GM21786 (cell line): ENCODE results near the gene SLC66A2.
"Not testable (repeated sequence)": the region's sequence is repeated elsewhere in the genome, so short reads cannot be mapped to it uniquely, and the experiment has no call there.

Source experiments
- ATAC-seq: cut with Tn5 transposase; IDR thresholded peaks from one replicate; pipeline ENCODE4 v1.9.1; 2021; ENCODE audit not compliant: unreplicated experiment

SLC66A2 gene

DNA sequence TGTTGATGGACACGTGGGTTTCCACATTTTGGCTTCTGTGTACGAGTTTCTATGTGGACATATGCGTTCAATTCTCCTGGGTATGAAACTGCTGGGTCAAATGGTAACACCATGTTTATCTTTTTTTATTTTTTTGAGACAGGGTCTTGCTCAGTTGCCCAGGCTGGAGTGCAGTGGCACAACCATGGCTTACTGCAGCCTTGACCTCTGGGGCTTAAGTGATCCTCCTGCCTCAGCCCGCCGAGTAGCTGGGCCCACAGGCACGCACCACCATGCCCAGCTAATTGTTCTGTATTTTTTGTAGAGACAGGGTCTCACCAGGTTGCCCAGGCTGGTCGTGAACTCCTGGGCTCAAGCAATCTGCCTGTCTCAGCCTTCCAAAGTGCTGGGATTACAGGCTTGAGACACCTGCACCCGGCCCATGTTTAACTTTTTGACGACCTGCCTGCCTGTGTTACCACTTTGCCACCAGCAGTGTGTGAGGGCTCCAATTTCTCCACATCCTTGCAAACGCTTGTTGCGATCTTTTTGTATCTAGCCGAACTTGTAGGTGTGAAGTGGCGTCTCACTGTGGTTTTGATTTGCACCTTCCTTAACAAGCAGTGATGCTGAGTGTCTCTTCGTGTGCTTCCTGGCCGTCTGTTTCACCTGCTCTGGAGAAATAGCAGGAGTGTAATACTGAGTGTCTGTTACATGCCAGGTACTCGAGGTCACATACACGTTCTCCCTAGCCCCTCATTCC lies 19.9 kb upstream of the SLC66A2 start:
- ATAC-seq: no peak

DNA sequence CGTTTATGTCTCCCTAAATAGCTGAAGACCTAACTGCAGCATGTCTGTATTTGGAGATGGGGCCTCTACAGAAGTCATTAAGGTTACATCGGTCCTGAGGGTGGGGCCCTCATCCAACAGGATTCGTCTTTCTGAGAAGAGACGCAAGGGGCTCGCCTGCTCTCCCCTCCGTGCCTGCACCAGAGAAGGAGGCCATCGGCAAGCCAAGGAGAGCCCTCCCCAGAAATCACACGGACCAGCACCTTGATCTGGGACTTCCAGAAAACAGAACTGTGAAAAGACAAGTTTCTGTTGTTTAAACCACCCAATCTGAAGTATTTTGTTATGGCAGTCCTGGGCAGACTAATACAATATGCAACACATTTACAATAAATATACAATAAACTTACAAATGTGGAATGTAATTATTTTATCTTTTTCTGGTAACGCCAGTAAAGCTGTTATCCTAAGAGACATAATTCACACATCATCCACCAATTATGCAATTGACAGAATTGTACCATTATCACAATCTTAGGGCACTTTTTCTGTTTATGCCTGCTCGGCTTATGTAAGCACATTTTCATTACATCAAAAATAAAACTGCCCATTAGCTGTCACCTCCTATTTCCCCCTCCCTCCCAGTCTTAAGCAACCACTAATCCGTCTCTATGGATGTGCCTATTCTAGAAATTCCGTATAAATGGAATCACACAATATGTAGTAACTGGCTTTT lies 19.1 kb upstream of the SLC66A2 start:
- no peak for ATAC-seq

DNA sequence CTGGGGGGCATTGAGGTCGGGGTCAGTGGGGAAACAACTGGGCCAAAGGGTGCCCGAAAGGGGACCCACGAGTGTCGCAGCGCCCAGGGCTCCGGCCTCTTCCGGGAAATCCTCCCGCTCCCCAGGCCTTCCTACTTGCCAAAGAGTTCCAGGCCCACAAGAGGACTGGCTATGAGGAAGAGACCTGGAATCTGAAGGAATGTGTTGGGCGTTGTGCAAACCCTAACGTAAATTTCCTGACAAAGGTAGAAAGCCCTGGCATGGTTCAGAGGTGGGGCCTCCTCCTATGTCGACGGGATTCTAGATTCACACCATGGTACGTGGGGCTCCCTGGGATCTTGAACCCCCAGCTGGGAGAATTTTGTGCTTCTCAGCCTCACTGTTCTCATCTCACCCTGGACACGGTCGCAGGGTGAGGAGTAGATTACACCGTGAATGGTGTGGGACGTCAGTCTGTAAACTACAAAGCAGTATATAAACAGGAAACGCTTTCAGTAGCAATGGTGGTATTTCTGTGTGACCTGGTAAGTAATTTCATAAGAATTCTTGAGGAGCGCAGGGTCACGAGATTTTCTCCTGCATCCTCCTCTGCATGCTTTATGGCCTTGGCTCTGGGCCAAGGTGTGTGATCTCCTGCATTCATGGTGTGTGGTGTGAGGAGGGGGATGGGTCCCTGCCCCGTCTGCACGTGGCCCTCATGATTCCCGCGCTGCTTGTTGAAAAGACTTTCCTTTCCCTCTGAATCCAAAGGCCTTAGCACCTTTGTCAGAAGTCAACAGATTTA lies 13.9 kb upstream of the SLC66A2 start:
- peak; percentile 36 for ATAC-seq

DNA sequence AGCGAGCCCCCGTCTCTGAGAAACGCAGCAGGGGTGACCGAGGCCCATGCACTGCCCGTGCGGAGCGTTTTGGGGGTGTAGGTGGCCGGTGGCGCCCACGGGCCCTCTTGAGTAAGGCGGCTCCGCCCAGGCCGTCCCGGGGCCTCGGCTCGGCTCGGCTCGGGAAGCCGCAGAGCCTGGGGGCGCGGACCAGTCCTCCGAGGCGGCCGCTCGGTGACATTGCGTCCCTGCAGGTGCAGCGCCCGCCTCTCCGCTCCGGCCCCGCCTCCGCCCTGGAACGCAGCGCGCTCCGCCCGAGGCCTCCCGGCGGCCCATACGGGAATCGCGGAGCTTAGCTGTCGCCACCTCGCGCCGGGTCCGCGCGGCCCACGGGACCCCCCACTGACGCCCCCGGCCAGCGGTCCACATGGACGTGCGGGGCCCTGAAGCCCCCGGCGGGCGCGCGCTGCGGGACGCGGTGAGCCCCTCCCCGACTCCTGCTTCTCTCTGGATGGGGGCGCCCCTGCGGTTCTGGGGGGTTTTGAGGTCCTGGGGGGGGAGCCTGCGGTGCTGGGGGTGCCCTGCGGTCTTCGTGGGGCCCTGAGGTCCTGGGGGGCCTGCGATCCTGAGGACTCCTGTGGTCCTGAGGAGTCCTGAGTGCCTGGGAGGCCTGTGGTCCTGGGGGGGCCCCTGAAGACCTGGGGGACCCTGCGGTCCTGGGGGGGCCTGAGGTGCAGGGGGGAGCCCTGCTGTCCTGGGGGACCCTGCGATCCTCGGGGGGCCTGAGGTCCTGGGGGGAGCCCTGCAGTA lies 13.1 kb upstream of the SLC66A2 start, which contains the start of gene HSBP1L1:
TSS of gene HSBP1L1 (plus strand) at position 314 of the 789 bp plus-strand sequence. CDS start at position 407, 93 bp downstream.
- peak; percentile 86 for ATAC-seq

DNA sequence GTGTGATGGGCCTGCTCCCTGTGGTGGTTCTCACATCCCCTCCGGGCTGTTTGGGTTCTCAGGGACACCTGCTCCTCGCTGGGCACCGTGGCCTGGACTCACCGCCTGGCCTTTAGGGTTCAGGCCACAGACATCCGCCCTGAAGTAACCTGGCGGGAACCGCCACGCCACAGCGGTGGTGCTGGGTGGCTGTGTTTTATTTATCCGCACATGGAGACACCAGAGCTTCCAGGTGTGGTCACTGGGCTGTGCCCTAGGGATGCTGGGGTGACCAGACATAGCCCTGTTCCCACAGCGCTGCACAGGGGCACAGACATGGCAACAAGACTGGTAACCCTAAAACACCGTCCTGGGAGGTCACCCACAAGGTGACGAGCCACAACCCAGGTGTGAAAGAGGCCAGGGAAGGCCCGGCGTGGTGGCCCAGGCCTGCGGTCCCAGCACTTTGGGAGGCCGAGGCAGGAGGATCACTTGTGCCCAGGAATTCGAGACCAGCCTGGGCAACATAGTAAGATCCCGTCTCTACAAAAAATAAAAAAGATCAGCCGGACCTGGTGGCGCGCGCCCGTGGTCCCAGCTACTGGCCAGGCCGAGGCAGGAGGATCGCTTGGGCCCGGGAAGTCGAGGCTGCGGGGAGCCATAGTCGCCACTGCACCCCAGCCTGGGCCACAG lies 12.3 kb upstream of the SLC66A2 start:
- no peak for ATAC-seq

DNA sequence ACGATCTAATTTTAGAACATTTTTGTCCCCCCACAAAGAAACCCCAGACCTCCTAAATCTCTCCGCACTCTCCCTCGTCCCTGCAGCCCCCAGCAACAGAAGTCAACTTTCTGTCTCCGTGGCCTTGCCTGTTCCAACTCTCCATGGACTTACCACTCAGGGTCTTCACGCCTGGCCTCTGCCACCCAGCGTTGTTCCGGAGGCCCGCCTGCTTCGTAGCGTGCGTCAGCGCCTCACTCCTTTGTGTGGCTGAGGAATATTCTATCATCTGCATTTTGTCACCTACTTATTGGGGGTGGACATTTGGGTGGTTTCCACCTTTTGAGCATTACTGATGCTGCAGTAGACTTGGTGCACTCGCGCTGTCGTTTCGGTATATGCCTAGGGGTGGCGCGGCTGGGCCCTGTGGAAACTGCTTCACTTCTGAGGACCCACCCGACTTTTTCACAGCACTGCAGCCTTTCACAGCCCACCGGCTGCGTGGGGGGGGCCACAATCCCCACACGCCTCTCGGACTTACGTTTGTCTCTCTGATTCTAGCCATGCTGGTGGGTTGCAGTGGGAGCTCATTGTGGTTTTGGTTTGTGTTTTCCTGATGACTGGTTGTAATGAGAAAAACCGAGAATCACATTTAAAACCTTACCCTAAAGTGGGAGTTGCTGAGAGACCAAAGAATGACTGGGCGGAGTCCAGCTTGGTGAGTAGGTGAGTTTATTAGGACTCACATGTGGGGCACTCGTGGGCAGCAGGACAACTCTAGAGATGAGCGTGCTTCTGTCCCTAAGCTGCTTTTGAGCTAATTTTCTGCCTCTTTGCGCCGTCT lies 11.6 kb upstream of the SLC66A2 start:
- no peak for ATAC-seq

DNA sequence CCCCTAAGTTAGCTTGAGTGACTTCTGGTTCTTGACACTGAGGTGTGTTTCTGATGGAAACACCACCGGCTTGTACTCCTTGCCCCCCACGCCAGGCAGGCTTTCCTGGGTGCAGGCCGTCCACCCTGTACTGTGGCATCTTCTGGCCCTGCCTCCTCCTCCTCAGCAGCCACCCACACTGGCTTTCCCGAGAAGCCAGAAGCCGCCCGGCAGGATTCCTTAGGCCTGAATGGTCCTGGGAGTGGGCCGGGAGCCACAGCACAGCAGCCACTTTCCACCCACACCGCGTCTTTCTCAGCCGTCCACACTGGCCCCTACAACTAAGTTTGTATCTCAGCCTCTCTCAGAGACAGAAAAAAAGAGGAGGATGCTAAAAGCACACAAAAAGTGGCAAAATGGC lies 10.9 kb upstream of the SLC66A2 start:
- no peak for ATAC-seq

DNA sequence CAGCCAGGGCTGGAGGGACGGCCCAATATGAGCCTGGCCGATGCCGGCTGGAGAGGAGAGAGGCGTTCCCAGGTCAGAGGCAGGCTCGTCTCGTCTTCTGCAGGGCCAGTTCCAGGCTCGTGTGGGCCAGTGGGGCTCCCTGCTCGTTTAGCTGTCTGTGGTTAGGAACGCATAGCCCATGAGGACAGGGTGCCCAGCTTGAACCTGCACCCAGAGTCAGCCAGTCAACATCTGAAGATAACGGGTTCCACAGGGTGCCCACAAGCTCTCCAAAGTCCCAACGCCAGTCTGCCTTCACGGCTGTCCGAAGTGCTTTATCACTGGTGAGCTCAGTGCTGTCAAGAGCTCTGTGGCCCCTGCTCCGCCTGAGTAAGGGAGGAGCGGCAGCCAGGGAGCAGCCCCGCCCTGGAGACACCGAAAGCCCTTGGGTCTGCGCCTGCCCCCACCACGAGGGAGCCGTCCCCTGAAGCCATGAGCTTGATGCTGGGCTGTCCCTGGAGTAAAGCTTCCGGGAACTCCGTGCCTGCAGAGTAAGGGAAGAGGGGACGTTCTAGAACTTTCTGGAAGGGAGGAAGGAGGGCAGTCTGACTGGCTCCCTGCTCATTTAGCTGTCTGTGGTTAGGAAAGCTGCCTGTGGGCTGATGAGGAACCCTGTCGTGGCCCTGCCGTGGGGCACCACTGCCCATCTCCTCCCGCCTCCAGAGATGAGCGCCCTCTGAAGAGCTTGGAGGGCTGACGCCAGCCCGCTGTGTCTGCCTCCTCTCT lies 10.3 kb upstream of the SLC66A2 start:
- ATAC-seq: no peak

DNA sequence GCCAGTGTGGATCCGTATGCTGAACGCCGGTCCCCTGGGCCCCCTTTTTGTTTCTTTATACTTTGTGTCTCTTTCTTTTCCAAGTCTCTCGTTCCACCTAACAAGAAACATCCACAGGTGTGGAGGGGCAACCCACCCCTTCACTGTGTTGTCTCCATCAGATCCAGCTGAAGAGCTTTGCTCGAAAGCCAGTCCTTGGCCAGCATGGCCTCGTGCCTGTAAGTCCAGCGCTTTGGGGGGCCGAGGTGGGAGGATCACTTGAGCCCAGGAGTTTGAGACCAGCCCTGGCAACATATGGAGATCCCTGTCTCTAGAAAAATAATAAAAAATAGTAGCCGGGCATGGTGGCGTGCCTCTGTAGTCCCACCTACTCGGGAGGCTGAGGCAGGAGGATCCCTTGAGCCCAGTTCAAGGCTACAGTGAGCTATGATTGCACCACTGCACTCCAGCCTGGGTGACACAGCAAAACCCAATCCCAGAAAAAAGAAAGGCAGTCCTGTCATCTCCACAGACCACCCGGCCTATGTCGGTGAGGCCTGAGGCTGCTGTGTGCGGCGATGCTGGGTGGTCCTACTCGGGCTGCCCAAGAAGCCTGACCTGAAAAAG lies 9.6 kb upstream of the SLC66A2 start:
- no peak for ATAC-seq

DNA sequence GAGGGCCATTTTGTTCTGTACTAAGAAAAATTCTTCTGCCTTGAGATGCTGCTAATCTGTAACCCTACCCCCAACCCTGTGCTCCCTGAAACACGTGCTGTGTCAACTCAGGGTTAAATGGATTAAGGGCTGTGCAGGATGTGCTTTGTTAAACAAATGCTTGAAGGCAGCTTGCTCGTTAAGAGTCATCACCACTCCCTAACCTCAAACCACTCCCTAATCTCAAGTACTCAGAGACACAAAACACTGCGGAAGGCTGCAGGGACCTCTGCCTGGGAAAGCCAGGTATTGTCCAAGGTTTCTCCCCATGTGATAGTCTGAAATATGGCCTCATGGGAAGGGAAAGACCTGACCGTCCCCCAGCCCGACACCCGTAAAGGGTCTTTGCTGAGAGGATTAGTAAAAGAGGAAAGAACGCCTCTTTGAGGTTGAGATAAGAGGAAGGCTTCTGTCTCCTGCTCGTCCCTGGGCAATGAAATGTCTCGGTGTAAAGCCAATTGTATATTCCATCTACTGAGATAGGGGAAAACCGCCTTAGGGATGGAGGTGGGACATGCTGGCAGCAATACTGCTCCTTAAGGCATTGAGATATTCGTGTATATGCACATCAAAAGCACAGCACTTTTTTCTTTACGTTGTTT lies 8.8 kb upstream of the SLC66A2 start:
- not testable (repeated sequence) for ATAC-seq

DNA sequence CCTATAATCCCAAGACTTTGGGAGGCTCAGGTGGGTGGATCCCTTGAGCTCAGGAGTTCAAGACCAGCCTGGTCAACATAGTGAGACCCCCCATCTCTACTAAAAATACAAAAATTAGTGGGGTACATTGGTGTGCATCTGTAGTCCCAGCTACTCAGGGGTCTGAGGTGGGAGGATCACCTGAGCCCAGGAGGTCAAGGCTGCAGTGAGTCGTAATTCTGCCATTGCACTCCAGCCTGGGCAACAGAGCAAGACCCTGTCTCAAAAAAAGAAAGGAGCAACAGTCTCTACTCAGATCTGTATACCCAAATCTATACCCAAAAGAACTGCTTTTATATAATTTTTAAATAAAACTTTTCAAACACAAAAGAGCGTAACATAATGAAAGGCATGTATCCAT lies 7.5 kb upstream of the SLC66A2 start:
- ATAC-seq: no peak

DNA sequence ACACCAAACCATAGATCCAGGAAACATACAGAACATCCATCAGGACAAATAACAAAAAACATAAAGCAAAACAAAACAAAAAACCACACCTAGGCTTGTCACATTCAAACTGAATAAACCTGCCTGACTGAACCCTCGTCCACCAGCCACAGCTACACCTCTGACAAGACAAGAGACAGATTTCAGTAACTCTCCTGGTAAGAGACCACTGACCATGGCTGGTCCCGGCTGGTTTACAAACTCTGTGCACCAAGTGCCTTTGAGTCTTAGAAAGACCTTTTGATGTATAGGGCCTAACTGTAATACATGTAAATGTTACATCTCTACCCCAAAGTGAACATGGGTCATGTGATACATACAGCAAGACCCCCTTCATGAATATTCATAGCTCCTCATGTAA lies 4.8 kb upstream of the SLC66A2 start:
- no peak for ATAC-seq

DNA sequence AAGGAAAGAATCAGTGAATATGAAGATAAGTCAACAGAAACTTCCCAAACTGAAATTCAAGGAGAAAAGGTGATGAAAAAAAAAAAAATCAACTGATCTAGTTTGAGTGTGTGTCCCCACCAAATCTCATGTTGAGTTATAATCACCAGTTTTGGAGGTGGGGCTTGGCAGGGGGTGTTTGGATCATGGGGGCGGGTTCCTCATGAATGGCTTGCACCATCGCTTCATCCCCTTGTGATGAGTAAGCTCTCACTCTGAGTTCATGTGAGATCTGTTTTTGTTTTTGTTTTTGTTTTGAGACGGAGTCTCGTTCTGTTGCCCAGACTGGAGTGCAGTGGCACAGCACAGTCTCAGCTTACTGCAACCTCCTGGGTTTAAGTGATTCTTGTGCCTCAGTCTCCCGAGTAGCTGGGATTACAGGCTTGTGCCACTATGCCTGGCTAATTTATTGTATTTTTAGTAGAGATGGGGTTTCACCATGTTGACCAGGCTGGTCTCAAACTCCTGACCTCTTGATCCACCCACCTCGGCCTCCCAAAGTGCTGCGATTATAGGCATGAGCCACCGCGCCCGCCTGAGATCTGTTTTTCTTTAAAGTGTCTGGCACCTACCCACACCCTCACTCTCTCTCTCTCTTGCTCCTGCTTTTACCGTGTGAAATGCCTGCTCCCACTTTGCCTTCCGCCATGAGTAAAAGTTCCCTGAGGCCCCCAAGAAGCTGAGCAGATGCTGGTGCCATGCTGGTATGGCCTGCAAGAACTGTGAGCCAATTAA lies 4.0 kb upstream of the SLC66A2 start:
- ATAC-seq: no peak

DNA sequence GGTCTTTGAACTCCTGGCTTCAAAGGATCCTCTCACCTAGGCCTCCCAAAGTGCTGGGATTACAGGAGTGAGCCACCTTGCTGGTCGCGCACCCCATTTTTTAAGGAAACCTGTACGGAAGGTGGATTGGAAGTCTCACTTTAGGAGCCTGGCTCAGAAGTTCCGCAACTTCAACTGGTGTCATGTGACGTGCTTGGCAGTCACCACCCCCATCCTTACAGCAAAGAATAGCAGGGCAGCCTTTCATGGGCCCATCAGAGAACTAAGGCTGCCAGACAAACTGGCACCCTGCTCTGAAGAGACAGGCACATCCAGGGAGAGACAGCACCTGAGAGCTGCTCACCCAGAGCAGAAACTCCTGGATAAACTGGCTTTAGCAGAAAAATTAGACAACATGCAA lies 3.3 kb upstream of the SLC66A2 start:
- ATAC-seq: no peak

DNA sequence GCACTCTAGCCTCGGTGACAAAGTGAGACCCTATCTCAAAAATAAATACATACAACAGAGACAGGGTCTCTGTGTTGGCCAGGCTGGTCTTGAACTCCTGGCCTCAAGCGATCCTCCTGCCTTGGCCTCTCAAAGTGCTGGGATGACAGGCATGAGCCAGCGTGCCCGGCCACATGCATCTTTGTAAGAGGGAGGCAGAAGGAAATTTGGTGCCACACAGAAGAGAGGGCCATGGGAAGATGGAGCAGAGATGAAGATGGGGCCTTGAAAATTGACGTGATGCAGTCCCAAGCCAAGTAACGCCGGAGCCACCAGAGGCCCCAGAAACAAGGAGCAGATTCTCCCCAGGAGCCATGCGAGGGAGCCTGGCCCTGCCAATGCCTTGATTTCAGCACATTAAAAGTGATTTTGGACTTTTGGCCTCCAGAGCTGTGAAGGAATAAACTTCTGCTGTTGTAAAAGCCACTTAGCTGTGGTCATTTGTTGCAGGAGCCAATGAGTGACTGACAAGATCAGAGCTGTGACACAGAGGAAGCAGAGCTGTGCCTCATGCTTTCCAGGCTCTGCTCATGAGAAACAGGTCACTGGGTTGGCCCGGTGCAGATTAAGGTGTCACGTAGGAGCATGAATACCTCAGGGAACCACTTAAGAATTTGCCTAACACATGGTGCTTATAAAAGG lies 2.7 kb upstream of the SLC66A2 start:
- no peak for ATAC-seq

DNA sequence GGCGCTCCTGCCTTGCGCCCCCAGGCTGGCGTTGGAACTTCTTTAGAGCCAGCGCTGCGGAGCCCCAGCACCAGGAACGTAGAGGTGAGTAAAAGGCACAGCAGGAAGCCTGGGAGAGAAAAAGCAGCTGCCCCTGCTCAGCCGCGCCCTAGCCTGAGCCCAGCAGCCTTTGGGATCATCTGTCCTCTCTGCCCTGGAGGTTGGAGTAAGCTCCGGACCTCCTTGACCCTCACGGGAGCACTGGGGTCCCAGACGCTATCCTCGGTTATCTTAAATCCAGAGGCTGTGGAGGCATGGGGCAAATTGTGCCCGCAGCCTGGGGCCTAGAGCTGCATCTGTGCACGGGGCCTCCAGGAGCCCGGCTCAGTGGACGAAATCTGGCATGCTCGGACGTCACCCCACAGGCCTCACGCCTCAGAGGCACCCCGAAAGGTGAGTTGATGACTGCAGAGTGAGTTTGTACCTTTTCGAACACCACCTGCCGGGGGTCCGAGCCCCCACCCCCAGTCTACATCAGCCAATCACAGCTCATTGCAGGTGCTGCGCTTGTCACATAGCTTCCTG lies 1.6 kb upstream of the SLC66A2 start:
- no peak for ATAC-seq
